Chondrocyte (in vitro differentiated cells): Measurements from ENCODE around the gene LRMDA. TPM values are rescaled to one million over a fixed set of nuclear protein-coding genes. Genes with fewer than 3 reads are reported as not detected.

Experiments used
- DNase-seq: peaks from one replicate; pipeline ENCODE4 v3.0.0; 2021; ENCODE audit warnings: mixed read lengths, low spot score
- H3K27ac Mint-ChIP-seq: one replicate; pipeline ENCODE4 v1.8.0; 2021; ENCODE audit warnings: mild to moderate bottlenecking, moderate library complexity, mixed read lengths; ENCODE audit not compliant: unreplicated experiment
- H3K27me3 Mint-ChIP-seq: 2 replicates; pipeline ENCODE4 v1.8.0; 2021; ENCODE audit warnings: low read depth, mixed read lengths
- H3K36me3 Mint-ChIP-seq: 2 replicates; pipeline ENCODE4 v1.8.0; 2021; ENCODE audit warnings: low read depth, mixed read lengths
- H3K4me1 Mint-ChIP-seq: 2 replicates; pipeline ENCODE4 v1.8.0; 2021; ENCODE audit warnings: low read depth, mild to moderate bottlenecking, mixed read lengths
- H3K4me3 Mint-ChIP-seq: one replicate; pipeline ENCODE4 v1.8.0; 2021; ENCODE audit warnings: mild to moderate bottlenecking, moderate library complexity, mixed read lengths; ENCODE audit not compliant: unreplicated experiment
- H3K9me3 Mint-ChIP-seq: 2 replicates; pipeline ENCODE4 v1.8.0; 2021; ENCODE audit warnings: low read depth, mixed read lengths
- CTCF ChIP-seq: fragments of 200-600 bp; sonication (generic); IDR thresholded peaks from 2 replicates; pipeline ENCODE4 v1.5.0; 2021; ENCODE audit warnings: antibody characterized with exemption, mild to moderate bottlenecking, moderate library complexity
- total RNA-seq: library from RNA; stranded (reverse); gene quantifications from 3 replicates; pipeline ENCODE4 v1.2.1, GENCODE V29; 2021

LRMDA gene
- total RNA-seq, 1 donor from 2014 or later: 2.8 TPM

- H3K27me3 Mint-ChIP-seq: no peaks in the 10 kb centered on the region
- no peak overlapping the region for H3K4me3 Mint-ChIP-seq
- no peak overlapping the region for H3K27ac Mint-ChIP-seq
- no peaks in the 10 kb centered on the region for H3K4me1 Mint-ChIP-seq
- DNase-seq: no peak
- no peaks in the 10 kb centered on the region for H3K36me3 Mint-ChIP-seq
- no peaks in the 10 kb centered on the region for H3K9me3 Mint-ChIP-seq
- no peak for TF ChIP-seq CTCF
These were observed 1010.7 kb downstream of the LRMDA start for GRCh38 chr10:76442113-76442512.

GRCh38 chr10:76444034-76444800 lies 1012.8 kb downstream of the LRMDA start:
- DNase-seq: no peak
- no peaks in the 10 kb centered on the region for H3K9me3 Mint-ChIP-seq
- H3K27ac Mint-ChIP-seq: no peak overlapping the region
- TF ChIP-seq CTCF: no peak
- no peak overlapping the region for H3K4me3 Mint-ChIP-seq
- no peaks in the 10 kb centered on the region for H3K4me1 Mint-ChIP-seq
- H3K27me3 Mint-ChIP-seq: no peaks in the 10 kb centered on the region
- no peaks in the 10 kb centered on the region for H3K36me3 Mint-ChIP-seq

- no peak for TF ChIP-seq CTCF
- no peak for DNase-seq
- H3K9me3 Mint-ChIP-seq: no peaks in the 10 kb centered on the region
- H3K27ac Mint-ChIP-seq: no peak overlapping the region
- no peak overlapping the region for H3K4me3 Mint-ChIP-seq
- H3K36me3 Mint-ChIP-seq: no peaks in the 10 kb centered on the region
- H3K27me3 Mint-ChIP-seq: no peaks in the 10 kb centered on the region
- H3K4me1 Mint-ChIP-seq: no peaks in the 10 kb centered on the region
These were observed 1016.2 kb downstream of the LRMDA start for GRCh38 chr10:76447578-76447977.

GRCh38 chr10:76451911-76452310 lies 1020.5 kb downstream of the LRMDA start:
- TF ChIP-seq CTCF: no peak

GRCh38 chr10:76453332-76453731 lies 1021.9 kb downstream of the LRMDA start:
- no peak for TF ChIP-seq CTCF
- Mint-ChIP-seq H3K27ac (no peak overlapping the region), H3K9me3 (peaks cover 4% of the 10 kb centered on the region), H3K36me3 (no peaks in the 10 kb centered on the region), H3K27me3 (no peaks in the 10 kb centered on the region), H3K4me1 (peaks cover 8% of the 10 kb centered on the region), H3K4me3 (no peak overlapping the region)
- DNase-seq: no peak

More at GRCh38 chr10:76451911-76452310, 1020.5 kb downstream of the LRMDA start:
- no peak for DNase-seq
- H3K9me3 Mint-ChIP-seq: no peaks in the 10 kb centered on the region
- no peak overlapping the region for H3K4me3 Mint-ChIP-seq
- H3K36me3 Mint-ChIP-seq: no peaks in the 10 kb centered on the region
- no peaks in the 10 kb centered on the region for H3K27me3 Mint-ChIP-seq
- no peak overlapping the region for H3K27ac Mint-ChIP-seq
- peaks cover 8% of the 10 kb centered on the region for H3K4me1 Mint-ChIP-seq
